HUES48 (cell line): ENCODE data around the gene NPC2.

Source experiments
- H3K27ac ChIP-seq: one replicate; pipeline ENCODE4 v1.7.0; 2013; ENCODE audit warnings: low read depth, low read length, inconsistent platforms
- H3K27me3 ChIP-seq: 2 replicates; pipeline ENCODE4 v1.6.1; 2013; ENCODE audit warnings: mild to moderate bottlenecking, low read length; ENCODE audit not compliant: control insufficient read depth, insufficient read depth
- H3K36me3 ChIP-seq: 2 replicates; pipeline ENCODE4 v1.6.1; 2013; ENCODE audit warnings: low read length; ENCODE audit not compliant: control insufficient read depth, insufficient read depth
- H3K4me1 ChIP-seq: 2 replicates; pipeline ENCODE4 v1.6.1; 2013; ENCODE audit warnings: mild to moderate bottlenecking, low read length; ENCODE audit not compliant: control insufficient read depth, insufficient read depth
- H3K4me3 ChIP-seq: 2 replicates; pipeline ENCODE4 v1.5.1; 2013; ENCODE audit warnings: mild to moderate bottlenecking, low read depth, low read length
- H3K9ac ChIP-seq: 2 replicates; pipeline ENCODE4 v1.6.1; 2013; ENCODE audit warnings: mild to moderate bottlenecking, low read depth, low read length, moderate library complexity
- H3K9me3 ChIP-seq: 2 replicates; pipeline ENCODE4 v1.6.1; 2013; ENCODE audit warnings: low read length; ENCODE audit not compliant: control insufficient read depth, insufficient read depth

Gene NPC2

GRCh38 chr14:74482571-74482970 is 10.5 kb downstream of the NPC2 start:
- H3K4me3 ChIP-seq = no peak overlapping the region
- H3K9ac ChIP-seq = no peak overlapping the region
- H3K27me3 ChIP-seq = no peaks in the 10 kb centered on the region
- no peaks in the 10 kb centered on the region for H3K9me3 ChIP-seq
- peaks cover 86% of the 10 kb centered on the region for H3K36me3 ChIP-seq
- H3K27ac ChIP-seq = no peak overlapping the region
- peaks cover under 1% of the 10 kb centered on the region; the same call in 1 of the 2 replicates for H3K4me1 ChIP-seq

- no peaks in the 10 kb centered on the region for H3K4me1 ChIP-seq
- H3K4me3 ChIP-seq = no peak overlapping the region
- H3K27ac ChIP-seq = no peak overlapping the region
- no peaks in the 10 kb centered on the region for H3K9me3 ChIP-seq
- H3K9ac ChIP-seq = no peak overlapping the region
- no peaks in the 10 kb centered on the region for H3K27me3 ChIP-seq
- H3K36me3 ChIP-seq = peaks cover 81% of the 10 kb centered on the region
Observed at GRCh38 chr14:74480046-74480445, 13.1 kb downstream of the NPC2 start.

- Histone ChIP-seq H3K27ac (no peak overlapping the region), H3K36me3 (peaks cover 79% of the 10 kb centered on the region), H3K4me3 (no peak overlapping the region), H3K27me3 (no peaks in the 10 kb centered on the region), H3K4me1 (no peaks in the 10 kb centered on the region), H3K9me3 (no peaks in the 10 kb centered on the region), H3K9ac (no peak overlapping the region)
Observed at GRCh38 chr14:74478996-74479635, 14.0 kb downstream of the NPC2 start.

- H3K36me3 ChIP-seq = peaks cover 63% of the 10 kb centered on the region
Observed at GRCh38 chr14:74476607-74477006, 16.5 kb downstream of the NPC2 start.

GRCh38 chr14:74476107-74476506 is 17.0 kb downstream of the NPC2 start:
- peaks cover 58% of the 10 kb centered on the region for H3K36me3 ChIP-seq
- no peak overlapping the region for H3K4me3 ChIP-seq
- H3K27me3 ChIP-seq = no peaks in the 10 kb centered on the region
- H3K27ac ChIP-seq = no peak overlapping the region
- no peaks in the 10 kb centered on the region for H3K9me3 ChIP-seq
- no peak overlapping the region for H3K9ac ChIP-seq
- H3K4me1 ChIP-seq = no peaks in the 10 kb centered on the region

More at GRCh38 chr14:74476607-74477006, 16.5 kb downstream of the NPC2 start:
- H3K27ac ChIP-seq = no peak overlapping the region
- H3K9me3 ChIP-seq = no peaks in the 10 kb centered on the region
- H3K4me3 ChIP-seq = no peak overlapping the region
- H3K4me1 ChIP-seq = no peaks in the 10 kb centered on the region
- no peaks in the 10 kb centered on the region for H3K27me3 ChIP-seq
- H3K9ac ChIP-seq = no peak overlapping the region

- no peaks in the 10 kb centered on the region for H3K9me3 ChIP-seq
- H3K9ac ChIP-seq = no peak overlapping the region
- no peaks in the 10 kb centered on the region for H3K27me3 ChIP-seq
- H3K4me1 ChIP-seq = no peaks in the 10 kb centered on the region
- H3K27ac ChIP-seq = no peak overlapping the region
- no peak overlapping the region for H3K4me3 ChIP-seq
- H3K36me3 ChIP-seq = peaks cover 54% of the 10 kb centered on the region
Observed at GRCh38 chr14:74475678-74476077, 17.4 kb downstream of the NPC2 start.

- no peaks in the 10 kb centered on the region for H3K4me1 ChIP-seq
- no peak overlapping the region for H3K4me3 ChIP-seq
- H3K27ac ChIP-seq = no peak overlapping the region
- H3K27me3 ChIP-seq = no peaks in the 10 kb centered on the region
- peaks cover 41% of the 10 kb centered on the region for H3K36me3 ChIP-seq
- no peak overlapping the region for H3K9ac ChIP-seq
- H3K9me3 ChIP-seq = no peaks in the 10 kb centered on the region
Observed at GRCh38 chr14:74474376-74474775, 18.7 kb downstream of the NPC2 start.

GRCh38 chr14:74472601-74473000 is 20.5 kb downstream of the NPC2 start:
- H3K4me3 ChIP-seq = no peak overlapping the region
- H3K9me3 ChIP-seq = no peaks in the 10 kb centered on the region
- H3K4me1 ChIP-seq = no peaks in the 10 kb centered on the region
- no peak overlapping the region for H3K9ac ChIP-seq
- H3K27me3 ChIP-seq = no peaks in the 10 kb centered on the region
- H3K36me3 ChIP-seq = peaks cover 26% of the 10 kb centered on the region; the same call in 1 of the 2 replicates
- H3K27ac ChIP-seq = no peak overlapping the region

GRCh38 chr14:74469548-74470518 is 23.3 kb downstream of the NPC2 start:
- no peaks in the 10 kb centered on the region for H3K9me3 ChIP-seq
- no peak overlapping the region for H3K4me3 ChIP-seq
- no peak overlapping the region for H3K27ac ChIP-seq
- H3K4me1 ChIP-seq = no peaks in the 10 kb centered on the region
- H3K36me3 ChIP-seq = peaks cover 15% of the 10 kb centered on the region; the same call in 1 of the 2 replicates
- H3K9ac ChIP-seq = no peak overlapping the region
- no peaks in the 10 kb centered on the region for H3K27me3 ChIP-seq

- Histone ChIP-seq H3K27me3 (no peaks in the 10 kb centered on the region), H3K9me3 (no peaks in the 10 kb centered on the region), H3K36me3 (peaks cover 3% of the 10 kb centered on the region; the same call in 1 of the 2 replicates), H3K9ac (no peak overlapping the region), H3K27ac (no peak overlapping the region), H3K4me3 (no peak overlapping the region), H3K4me1 (no peaks in the 10 kb centered on the region)
Observed at GRCh38 chr14:74468513-74468912, 24.6 kb downstream of the NPC2 start.

GRCh38 chr14:74465335-74465734 is 27.8 kb downstream of the NPC2 start:
- Histone ChIP-seq H3K4me1 (no peaks in the 10 kb centered on the region), H3K36me3 (no peaks in the 10 kb centered on the region; the same call in 1 of the 2 replicates), H3K27ac (no peak overlapping the region), H3K9ac (no peak overlapping the region), H3K9me3 (no peaks in the 10 kb centered on the region), H3K4me3 (no peak overlapping the region), H3K27me3 (no peaks in the 10 kb centered on the region)
